Dermis blood vessel endothelial cell (primary cell): ENCODE results near the gene RAP1A. TPM values are rescaled to one million over a fixed set of nuclear protein-coding genes. Genes with fewer than 3 reads are reported as not detected.
"Not testable (repeated sequence)": the region's sequence is repeated elsewhere in the genome, so short reads cannot be mapped to it uniquely, and the experiment has no call there.

ENCODE experiments used
- DNase-seq: peaks from one replicate; pipeline ENCODE4 v3.0.0; 2010
- total RNA-seq: library from RNA; depleted of rRNA; stranded (reverse); fragments of >200 nt; gene quantifications from 2 replicates; pipeline ENCODE4 v1.2.3, GENCODE V29; 2014

Gene RAP1A
- total RNA-seq, 1 donor from 2014 or later = 21.1 TPM

DNA sequence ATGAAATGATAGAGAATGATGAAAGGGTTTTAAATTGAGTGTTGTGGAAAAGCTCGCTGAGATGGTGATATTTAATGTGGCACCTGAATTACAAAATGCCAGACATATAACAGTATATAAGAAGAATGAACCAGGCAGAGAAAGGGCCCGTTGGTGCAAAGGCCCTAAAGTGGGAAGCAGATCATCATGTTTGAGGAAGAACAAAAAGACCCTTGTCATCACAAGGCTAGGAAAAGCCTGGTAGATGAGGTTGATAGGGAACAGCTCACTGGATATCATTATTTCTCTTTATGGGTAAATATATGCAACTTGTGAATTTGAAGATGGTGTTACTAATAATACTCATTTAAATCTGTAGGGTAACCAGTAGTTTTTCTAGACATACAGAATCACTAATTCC lies 11.0 kb downstream of the RAP1A start:
- no peak for DNase-seq

DNA sequence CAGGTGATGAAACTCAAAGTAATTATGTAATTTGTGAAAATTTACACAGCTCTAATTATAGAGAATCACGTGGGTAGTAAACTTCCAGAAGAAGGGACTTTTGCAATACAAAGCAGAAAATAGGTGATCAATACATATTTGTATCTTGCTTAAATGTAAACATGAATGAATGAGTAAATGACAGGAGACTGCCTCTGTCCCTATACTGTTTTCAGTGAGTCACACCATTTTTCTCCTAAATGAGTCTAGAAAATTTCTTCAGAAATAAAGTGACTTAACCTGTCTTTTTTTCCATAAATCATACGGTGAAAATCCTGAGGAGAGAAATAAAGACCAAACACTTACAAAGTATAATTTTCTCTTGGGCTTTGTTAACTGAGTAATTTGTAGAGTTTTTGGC lies 11.9 kb downstream of the RAP1A start:
- DNase-seq = no peak

DNA sequence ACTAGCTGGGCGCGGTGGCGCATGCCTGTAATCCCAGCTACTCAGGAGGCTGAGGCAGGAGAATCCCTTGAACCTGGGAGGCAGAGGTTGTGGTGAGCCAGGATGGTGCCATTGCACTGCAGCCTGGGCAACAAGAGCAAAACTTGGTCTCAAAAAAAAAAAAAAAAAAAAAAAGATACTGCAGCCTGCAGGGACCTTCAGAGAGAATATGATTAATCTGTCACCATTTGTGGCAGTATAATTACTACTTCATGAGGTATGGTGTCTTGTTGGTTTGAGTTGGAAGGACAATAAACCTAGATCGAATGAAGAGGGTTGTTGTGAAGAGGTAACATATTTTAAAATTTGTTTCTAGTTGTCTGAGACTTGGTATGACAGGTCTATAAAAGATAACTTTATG lies 13.2 kb downstream of the RAP1A start:
- not testable (repeated sequence) for DNase-seq

DNA sequence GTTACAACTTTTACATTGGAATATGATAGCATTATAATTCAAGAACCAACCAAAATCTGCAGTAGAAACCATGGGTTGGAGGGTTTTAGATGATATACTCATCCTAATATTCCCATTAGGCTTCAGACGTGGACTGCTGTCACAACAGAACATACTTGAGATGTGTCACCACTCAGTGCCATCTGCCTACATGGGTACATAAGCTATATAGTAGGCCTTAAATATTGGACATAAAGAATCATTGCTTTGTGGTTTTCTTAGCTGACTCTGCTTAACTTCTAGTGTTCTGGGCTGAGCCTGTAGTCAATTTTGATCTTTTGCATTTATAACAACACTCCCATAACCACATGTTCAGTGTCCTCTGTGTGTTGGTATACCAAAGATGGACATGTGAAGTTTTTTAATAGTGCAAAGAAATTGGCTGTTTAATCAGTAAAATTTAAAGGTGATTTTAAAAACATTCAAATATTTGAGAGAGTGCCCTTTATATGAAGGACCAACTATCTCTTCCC lies 14.2 kb downstream of the RAP1A start:
- no peak for DNase-seq

DNA sequence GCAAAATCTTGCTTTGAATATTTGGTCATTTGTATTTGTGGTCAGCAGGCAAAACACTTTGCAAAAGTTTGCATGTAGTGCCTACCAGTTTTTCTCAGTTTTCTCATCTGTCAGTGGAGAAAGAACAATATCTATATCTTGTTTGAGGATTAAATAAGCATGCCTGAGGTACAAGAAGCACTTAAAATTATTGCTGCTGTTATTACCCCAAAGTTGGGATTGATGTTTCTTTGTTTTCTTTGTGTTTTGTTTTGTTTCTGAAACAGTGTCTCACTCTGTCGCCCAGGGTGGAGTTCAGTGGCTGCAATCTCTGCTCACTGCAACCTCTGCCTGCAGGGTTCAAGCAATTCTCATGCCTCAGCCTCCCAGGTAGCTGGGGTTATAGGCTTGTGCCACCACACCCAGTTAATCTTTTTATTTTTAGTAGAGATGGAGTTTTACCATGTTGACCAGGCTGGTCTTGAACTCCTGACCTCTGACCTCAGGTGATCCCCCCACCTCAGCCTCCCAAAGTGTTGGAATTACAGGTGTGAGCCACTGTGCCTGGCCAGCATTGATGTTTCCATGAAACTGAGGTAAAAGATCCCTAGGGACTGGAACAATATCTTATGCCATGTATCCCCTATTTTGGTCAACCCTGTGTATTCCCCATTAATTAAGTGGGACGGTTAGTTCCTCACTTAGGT lies 15.9 kb downstream of the RAP1A start:
- no peak for DNase-seq

DNA sequence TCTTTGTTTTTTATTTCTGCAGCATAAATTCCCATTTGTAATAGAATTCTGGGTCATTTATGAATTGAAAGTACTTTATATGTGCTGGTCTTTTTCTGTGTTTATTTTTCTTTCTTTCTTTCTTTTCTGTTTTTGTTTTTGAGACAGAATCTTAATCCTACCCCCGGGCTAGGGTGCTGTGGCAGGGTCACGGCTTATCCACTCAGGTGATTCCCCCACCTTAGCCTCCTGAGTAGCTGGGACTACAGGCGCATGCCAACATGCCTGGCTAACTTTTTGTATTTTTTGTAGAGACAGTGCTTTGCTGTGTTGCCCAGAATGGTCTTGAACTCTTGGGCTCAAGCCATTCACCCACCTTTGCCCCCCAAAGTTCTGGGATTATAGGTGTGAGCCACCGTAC lies 18.7 kb downstream of the RAP1A start:
- no peak for DNase-seq

DNA sequence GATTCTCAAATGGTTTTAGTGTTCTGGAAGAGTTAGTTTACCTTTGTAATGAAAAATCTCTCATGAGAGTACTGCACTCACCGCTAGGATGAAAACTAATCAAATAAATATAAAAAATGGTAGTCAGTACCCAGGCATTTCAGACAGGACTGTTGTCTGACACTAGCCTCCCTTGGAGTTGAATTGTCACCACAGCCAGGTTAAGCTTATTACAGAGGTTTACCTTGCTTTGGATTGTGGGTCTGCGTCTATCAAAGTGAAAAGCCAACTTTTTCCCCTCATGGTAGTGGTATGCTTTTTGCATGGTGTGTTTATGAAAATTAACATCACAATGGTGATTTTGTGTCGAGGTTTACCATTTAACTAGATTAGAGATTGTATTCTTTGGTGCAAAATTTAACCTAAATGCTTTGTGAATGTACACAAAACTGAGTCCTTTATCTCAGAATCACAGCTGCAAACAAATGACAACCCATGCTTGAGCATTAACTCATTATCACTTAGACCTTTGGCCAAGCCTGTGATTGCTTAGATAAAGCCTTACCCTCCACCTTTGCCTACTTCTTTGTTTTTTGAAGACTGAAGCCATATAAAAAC lies 20.1 kb downstream of the RAP1A start:
- DNase-seq = no peak

DNA sequence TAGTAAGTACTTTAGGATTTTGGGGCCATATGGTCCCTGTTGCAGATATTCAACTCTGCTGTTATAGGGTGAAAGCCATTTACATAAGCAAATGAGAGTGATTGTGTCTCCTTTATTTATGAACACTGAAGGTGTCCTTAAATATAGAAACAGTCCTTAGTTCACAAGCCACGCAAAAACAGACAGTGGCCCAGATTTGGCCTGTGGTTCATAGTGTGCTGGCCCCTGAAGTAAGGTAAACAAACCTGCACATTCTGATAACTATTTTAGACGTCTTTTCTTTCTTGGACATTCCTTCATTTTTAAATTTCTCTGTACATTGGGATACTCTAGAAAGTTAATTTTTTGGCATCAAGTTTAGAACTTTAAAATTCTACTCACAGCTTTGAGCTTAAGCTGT lies 23.5 kb downstream of the RAP1A start:
- no peak for DNase-seq

DNA sequence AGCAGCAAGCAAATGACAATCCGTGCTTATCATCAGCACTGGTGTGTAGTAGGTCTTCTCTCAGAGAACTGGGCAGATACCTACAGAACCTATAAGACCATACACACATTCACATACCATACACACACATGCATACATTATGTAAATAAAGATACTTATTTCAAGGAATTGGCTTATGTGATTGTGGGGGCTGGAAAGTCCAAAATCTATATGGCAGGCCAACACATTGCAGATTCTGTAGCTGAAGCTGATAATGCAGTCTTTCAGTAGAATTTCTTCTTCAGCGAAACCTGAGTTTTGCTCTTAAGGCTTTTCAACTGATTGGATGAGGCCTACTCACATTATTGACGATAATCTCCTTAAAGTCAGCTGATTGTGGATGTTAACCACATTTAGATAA lies 24.1 kb downstream of the RAP1A start:
- DNase-seq = no peak

DNA sequence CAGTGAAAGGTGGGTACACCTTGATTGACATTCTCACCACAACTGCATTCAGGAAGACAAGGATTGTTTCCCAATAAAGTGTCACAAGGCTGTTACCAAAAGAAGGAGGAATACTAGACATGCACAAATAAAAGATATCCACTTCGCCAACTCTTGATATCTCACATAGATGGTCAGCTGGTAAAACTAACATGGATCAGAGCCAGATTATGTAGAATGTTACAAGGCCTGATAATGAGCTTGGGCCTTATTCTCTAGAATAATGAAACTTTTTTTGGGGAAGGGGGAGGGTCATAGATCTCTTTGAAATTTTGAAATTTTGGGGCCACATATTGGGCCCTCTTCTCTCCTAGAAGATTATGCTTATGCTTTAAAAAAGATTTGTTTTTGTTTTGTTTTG lies 24.9 kb downstream of the RAP1A start:
- DNase-seq = no peak

DNA sequence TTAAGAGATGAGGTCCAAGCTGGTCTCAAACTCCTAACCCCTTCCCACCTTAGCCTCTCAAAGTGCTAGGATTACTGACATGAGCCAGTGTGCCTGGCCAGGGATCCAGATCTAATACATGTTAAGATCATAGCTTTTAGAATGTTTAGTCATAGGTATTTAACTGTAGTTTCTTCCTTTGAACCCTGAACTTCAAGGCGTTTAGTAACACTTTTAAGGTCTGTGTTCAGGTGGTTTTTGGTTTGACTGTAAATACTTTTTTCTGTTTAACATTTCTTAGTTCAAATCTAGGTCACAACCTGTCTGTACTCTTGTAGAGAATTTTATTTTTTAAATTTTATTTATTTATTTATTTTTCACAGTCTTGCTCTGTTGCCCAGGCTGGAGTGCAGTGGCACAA lies 28.1 kb downstream of the RAP1A start:
- no peak for DNase-seq

DNA sequence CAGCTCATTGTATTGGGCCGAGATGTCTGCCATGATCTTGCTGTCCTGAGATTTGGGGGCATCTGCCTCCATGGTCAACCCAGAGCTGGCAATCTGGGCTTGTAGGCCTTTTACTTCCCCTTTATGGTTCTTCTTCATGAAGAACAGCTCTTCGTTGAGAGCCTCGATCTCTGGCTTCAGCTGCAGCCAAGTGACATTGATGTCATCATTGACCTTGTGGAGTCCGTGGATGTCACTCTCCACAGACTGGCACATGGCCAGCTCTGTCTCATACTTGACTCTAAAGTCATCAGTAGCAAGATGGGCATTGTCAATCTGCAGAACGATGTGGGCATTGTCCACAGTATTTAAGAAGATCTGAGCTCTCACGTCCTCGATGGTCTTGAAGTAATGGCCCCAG lies 29.2 kb downstream of the RAP1A start:
- no peak for DNase-seq

DNA sequence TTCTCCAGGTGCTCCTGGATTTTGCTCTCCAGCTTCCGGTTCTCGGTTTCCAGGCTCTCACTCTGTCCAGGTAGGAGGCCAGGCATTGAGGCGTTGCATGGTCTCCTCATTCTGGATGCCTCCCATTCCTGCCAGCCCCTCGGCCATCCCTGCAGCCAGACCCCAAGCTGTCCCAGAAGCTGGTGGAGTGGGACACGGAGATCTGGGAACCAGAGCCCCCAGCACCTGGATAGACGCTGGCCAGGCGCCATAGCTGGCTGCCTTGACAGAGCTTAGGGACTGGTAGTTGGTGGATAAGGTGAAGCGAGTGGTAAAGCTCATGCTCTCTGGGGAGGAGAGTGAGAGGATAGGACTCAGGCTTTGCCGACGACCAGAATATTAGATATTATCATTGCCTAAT lies 29.6 kb downstream of the RAP1A start:
- no peak for DNase-seq

DNA sequence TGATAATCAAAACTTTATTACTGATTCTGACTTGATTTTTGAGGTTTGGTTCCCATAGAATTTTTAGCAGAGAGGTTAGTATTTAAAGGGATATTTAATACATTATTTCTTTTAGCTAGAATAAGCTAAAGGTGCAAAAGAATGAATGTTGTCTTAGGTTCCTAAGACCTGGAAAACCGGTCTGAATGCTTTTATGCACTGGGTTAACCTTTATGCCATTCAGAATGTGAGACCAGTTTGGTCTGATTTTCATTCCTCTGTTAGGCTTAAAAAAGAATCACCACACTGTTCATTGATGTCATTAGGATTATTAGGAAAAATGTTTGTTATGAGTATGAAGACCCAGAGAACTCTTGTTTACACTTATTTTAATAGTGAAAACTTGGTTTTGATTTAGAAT lies 30.1 kb downstream of the RAP1A start:
- DNase-seq = no peak

DNA sequence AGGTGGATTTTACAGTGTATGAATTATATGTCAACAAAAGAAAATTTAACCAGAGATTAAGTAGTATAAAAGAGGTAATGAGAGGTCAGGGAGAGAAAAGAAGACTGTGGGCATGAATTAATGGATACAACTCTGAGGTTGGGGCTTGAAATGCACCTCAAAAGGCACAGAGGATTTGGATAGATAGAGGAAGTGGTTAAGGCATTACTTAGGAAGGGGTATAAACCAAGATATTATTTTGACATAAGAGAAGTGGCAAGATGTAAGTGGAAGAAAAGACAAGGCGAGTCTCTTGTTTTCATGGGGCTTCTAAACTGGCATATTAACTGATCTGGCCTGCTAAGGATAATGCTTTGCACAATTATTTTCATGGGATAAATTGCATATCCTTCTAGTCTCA lies 34.1 kb downstream of the RAP1A start:
- no peak for DNase-seq

DNA sequence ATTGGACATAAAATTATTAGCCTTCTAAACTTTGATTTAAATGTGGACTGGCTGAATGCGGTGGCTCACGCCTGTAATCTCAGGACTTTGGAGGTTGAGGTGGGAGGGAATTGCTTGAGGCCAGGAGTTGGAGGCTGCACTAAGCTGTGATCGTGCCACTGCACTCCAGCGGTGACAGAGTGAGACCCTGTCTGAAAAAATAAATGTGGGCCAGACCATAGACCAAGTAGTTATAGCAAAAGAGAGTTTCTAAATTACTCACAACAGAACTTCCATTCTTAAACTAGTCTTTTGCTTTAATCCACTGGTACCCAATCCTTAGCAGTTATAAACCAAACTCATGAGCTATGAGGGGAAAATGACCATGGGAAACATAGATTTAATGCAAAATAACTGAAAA lies 35.2 kb downstream of the RAP1A start:
- DNase-seq = no peak

DNA sequence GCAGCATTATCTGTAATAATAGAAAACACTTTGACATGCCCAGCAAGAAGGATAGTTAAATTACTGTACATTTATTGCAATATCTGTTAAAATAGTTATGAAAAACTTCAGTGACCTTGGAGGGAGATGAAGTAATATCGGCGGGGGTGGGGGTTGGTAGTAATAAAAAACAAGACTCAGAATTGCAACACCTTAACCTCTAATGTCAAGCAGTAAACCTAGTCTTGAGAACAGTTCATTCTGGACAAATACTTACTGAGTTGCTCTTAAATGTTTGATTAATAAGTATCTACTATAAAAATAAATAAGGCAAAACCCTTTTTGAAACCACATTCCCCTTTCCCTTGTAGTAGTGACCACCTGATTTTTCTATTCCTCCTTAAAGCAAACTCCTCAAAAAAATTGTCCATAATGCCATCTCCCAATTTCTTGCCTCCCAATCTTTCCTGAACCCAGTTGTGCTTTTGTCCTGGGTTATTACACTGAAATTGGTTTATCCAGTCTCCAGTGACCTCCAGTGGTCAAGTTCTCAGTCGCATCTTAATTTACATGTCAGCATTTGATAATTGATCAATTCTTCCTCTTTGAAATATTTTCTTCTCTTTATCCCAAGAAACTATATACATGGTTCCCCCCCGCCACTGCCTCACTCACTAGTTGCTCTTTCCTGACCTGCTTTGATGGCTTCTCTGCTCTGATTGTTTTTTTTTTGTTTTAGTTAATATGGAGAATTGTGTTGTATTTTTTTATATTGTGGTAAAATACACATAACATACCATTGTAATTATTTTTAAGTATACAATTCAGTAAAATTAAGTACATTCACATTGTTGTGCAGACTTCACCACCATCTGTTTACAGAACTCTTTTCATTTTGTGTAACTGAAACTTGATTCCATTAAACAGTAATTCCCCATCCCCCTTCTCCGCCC lies 36.8 kb downstream of the RAP1A start:
- peak; percentile 78 for DNase-seq

DNA sequence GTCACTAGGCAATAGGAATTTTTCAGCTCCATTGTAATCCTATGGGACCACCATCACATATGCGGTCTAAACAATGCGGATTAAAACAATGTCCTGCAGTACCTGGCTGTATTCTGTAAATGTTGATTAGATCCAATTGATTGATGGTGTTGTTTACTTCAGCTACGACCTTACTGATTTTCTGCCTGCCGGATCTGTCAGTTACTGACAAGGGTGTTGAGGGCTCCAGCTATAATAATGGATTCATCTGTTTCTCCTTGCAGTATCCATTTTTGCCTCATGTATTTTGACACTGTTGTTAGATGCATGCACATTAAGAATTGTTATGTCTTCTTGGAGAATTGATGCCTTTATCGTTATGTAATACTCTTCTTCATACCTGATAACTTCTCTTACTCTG lies 39.0 kb downstream of the RAP1A start:
- DNase-seq = no peak

DNA sequence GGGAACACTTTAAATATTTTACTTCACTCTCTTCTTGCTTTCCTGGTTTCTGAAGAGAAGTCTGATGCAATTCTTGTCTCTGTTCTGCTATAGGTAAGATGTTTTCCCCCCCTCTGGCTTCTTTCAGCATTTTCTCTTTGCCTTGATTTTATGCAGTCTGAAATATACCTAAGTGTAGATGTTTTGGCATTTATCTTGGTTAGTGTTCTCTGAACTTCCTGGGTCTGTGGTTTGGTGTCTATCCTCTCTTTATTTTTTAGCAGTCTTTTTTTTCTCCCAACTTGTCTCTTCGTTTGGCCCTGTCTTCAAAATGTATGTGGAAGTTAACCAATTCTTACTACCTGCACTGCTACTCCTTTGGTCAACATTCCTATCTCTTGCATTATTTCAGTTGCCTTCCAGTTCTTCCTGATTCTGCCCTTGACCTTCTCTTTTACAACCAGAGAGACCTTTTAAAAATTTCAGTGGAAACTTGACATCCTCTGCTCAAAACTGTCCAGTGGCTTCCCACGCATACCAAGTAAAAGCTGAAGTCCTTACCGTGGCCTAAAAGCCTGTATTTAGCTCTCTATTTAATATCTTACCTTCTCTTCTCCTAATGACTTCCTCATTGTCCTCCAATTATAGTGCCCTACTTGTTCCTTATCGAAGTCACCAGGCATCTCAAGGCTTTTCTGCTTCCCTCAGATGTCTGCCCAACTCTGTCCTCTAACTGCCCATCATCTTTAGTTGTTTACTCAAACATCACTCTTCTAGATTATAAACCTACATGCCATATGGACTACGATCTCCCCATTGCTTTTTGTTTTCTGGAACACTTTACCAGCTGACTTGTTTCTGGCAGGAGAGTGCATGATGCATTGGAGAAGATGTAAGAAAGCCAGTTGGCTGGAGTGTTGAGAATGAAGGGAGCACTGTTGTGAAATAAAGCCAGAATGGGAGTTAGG lies 40.9 kb downstream of the RAP1A start:
- no peak for DNase-seq

DNA sequence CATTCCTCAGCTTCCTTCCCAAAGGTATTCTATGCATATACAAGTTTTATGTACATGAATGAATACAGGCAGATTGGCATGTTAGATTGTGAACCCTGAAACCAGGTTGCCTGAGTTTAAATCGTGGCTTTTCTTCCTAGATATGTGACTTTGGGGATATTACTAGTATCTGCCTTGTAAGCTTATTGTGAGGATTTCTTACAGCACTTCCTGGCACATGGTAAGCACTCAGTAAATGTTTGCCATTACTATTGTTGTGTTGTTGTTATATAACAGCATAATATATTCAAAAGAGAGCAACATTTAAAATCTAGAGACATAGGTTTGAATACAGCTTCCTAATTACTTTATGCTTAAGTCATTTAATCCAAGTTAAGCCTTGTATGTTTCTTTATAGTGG lies 45.1 kb downstream of the RAP1A start:
- peak; percentile 10 for DNase-seq

DNA sequence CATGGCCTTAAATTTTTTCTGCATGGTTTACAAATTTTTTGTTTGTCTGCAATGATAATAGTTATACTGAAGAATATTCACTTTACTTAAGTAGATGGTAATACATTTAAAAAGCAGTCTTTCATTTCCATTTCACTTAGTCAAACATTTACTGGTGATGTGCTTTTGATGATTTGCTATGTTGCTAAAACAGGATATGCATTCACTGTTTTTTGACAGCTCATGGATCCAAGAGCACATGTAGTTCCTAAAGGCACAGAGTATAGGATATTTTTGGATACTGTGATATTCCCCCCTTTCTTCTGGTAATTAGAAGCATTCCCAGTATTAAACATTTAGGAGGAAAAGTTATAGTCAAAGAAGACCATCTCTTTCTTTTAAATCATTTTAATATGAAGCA lies 45.9 kb downstream of the RAP1A start:
- no peak for DNase-seq

DNA sequence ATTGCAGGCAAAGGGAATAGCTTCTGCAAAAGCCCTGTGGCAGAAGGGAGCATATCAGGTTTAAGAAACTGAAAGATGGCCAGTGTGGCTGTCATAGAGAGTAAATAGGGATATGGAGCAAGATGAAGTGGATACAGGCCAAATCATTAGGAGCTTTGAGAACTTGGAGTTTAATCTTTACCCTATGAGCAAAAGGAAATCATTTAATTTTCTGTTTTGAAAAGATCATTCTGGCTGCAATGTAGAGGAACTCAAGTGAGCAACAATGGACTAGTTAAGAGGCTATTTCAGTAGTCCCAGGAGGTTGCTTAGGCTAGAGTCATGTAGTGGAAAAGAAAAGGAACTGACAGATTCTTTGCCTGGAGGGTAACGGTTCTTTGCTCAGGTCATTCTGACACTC lies 47.2 kb downstream of the RAP1A start:
- no peak for DNase-seq
